ENCODE measurements around the gene DPF3. TPM values are rescaled to one million over a fixed set of nuclear protein-coding genes. Genes with fewer than 3 reads are reported as not detected.

DPF3 gene
- total and polyA plus RNA-seq, 9 of the 15 experiments (the other 6 are each of a cell fraction or from before 2014, with no cell fraction given): 0.21 to 4.9 (median 1.2) TPM

- Histone ChIP-seq H3K9me3 (replicated peaks; ENCODE audit: control insufficient read depth, insufficient read depth, low read depth, low read length) (no peaks in the 10 kb centered on the region), H3K9me1 (ENCODE audit: control insufficient read depth, insufficient read depth, low read length) (no peaks in the 10 kb centered on the region), H3K4me3 (no peak overlapping the region), H3K4me2 (ENCODE audit: insufficient read depth, low read length) (no peak overlapping the region), H3K36me3 (ENCODE audit: control insufficient read depth, insufficient read depth, low read length) (no peaks in the 10 kb centered on the region), H3K27ac (ENCODE audit: extremely low read depth, low read depth, low read length) (no peak overlapping the region), H3K4me1 (replicated peaks in 1 of 2; ENCODE audit: control insufficient read depth in 2 of 2, insufficient read depth in 2 of 2, low read length in 2 of 2) (peaks cover 16 to 17% of the 10 kb centered on the region in 2 experiments; a peak in 4 of 5 replicates), H3K27me3 (ENCODE audit: control insufficient read depth in 2 of 2, insufficient read depth in 2 of 2, low read length in 2 of 2) (no peaks in the 10 kb centered on the region), H2AFZ (ENCODE audit: low read depth, low read length) (no peak overlapping the region), H3K9ac (ENCODE audit: insufficient read depth in 1 of 2, low read depth in 2 of 2, low read length in 2 of 2) (no peak overlapping the region), H4K20me1 (replicated peaks; ENCODE audit: control insufficient read depth, insufficient read depth, low read length) (no peaks in the 10 kb centered on the region), H3K79me2 (ENCODE audit: control insufficient read depth, insufficient read depth, low read length) (no peaks in the 10 kb centered on the region)
- intact Hi-C loops (cut with micrococcal nuclease): loop anchor here (10.0 kb wide), 1 partner anchor 80 kb away; no protein-coding TSS in a partner anchor
- ChIA-PET POLR2A (no interaction called here), CTCF (ENCODE audit: low intra/inter-chr PET ratio) (no interaction called here)
- BruUV-seq (replicated peaks): no TSS peak
- in situ Hi-C loops (cut with MboI): no loop called here
- DNase-seq (ENCODE audit: extremely low read depth in 1 of 4, low spot score in 3 of 4): no peak
- ATAC-seq: no peak
- no peak for FAIRE-seq
- WGBS (ENCODE audit: insufficient coverage, low coverage, missing lambda C conversion rate): 30% methylated on average over 7 of the region's 8 CpGs
- TF ChIP-seq HMGXB4 (CRISPR knock-in tag; IDR thresholded peaks at IDR 0.05): no peak
- TF ChIP-seq SUPT5H (IDR thresholded peaks at IDR 0.05): no peak
- TF ChIP-seq ZNF584 (CRISPR knock-in tag; IDR thresholded peaks at IDR 0.05; ENCODE audit: low read depth): no peak
- TF ChIP-seq SIRT6 (IDR thresholded peaks at IDR 0.05; ENCODE audit: low read depth, low read length): no peak
- TF ChIP-seq ZNF224 (CRISPR knock-in tag; IDR thresholded peaks at IDR 0.05): no peak
- TF ChIP-seq E4F1 (CRISPR knock-in tag; IDR thresholded peaks at IDR 0.05; ENCODE audit: borderline replicate concordance): no peak
- no peak for TF ChIP-seq ZNF764 (CRISPR knock-in tag; IDR thresholded peaks at IDR 0.05; ENCODE audit: low read depth)
- no peak for TF ChIP-seq ZFP30 (CRISPR knock-in tag; IDR thresholded peaks at IDR 0.05; ENCODE audit: borderline replicate concordance)
- TF ChIP-seq POLR2H (tag; IDR thresholded peaks at IDR 0.05; ENCODE audit: low read depth): no peak
- TF ChIP-seq TAF9B (IDR thresholded peaks at IDR 0.05; ENCODE audit: partially characterized antibody): no peak
- TF ChIP-seq HSF4 (CRISPR knock-in tag; IDR thresholded peaks at IDR 0.05; ENCODE audit: borderline replicate concordance): no peak
- no peak for TF ChIP-seq HNRNPUL1 (IDR thresholded peaks at IDR 0.05; ENCODE audit: low read length)
- TF ChIP-seq HNRNPLL (IDR thresholded peaks at IDR 0.05; ENCODE audit: low read depth, low read length, poor library complexity, severe bottlenecking): no peak
- TF ChIP-seq NR1H2 (CRISPR knock-in tag; IDR thresholded peaks at IDR 0.05): no peak
- TF ChIP-seq NONO (IDR thresholded peaks at IDR 0.05; ENCODE audit: low read depth in 2 of 2, low read length in 1 of 2): no peak
Observed at GRCh38 chr14:72744416-72745120, 149.3 kb downstream of the DPF3 start.

Data from K562 (cell line).